ENCODE results near the gene HAUS1. TPM values are rescaled to one million over a fixed set of nuclear protein-coding genes. Genes with fewer than 3 reads are reported as not detected.
"Not testable (repeated sequence)": the region's sequence is repeated elsewhere in the genome, so short reads cannot be mapped to it uniquely, and the experiment has no call there.

The HAUS1 gene
- total RNA-seq, 4 donors from 2014 or later: 10.2 to 33.1 (median 21.8) TPM

DNA sequence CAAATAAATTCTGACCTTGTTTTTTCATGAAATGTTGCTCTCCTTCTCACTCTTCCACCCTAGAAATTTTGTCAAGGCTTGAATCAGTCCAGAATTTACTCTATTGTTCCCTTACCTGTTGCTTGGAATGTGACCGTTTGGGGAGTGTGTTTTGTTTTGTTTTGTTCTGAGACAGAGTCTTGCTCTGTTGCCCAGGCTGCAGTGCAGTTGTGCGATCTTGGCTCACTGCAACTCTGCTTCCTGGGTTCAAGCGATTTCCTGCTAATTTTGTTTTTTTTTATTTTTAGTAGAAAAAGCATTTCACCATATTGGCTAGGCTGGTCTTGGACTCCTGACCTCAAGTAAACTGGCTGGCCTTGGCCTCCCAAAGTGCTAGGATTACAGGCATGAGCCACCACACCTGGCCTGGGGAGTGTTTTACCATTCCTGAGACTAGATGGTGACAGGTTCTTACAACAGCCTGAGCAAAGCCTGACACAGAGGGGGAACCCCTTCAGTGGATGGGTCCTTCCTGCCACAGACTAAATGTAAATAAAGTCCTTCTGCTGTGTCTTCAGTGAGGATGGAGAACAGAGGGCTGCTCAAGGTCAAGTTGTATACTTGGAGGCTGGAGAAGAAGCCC, 52.0 kb downstream of the HAUS1 start:
- DNase-seq (ENCODE audit: low spot score in 2 of 2): no peak
- no peak overlapping the region for H3K4me3 ChIP-seq (ENCODE audit: low read depth, poor library complexity, severe bottlenecking)
- intact Hi-C loops (cut with DNase I; ENCODE audit: low total_unique reads): no loop called here
- 84 to 88% methylated on average over 3 of the region's 3 CpGs for WGBS, 2 donors
- no peak for TF ChIP-seq POLR2A (IDR thresholded peaks at IDR 0.05)
- TF ChIP-seq CTCF (IDR thresholded peaks at IDR 0.05): no peak

- DNase-seq (ENCODE audit: low spot score in 2 of 2): no peak
- intact Hi-C loops (cut with DNase I; ENCODE audit: low total_unique reads): no loop called here
- TF ChIP-seq POLR2A (IDR thresholded peaks at IDR 0.05) (no peak), CTCF (IDR thresholded peaks at IDR 0.05) (no peak)
Measured at GRCh38 chr18:46156843-46157242, 52.7 kb downstream of the HAUS1 start.

GRCh38 chr18:46158499-46158898, 54.3 kb downstream of the HAUS1 start:
- H3K4me3 ChIP-seq (ENCODE audit: low read depth, poor library complexity, severe bottlenecking): no peak overlapping the region
- WGBS, 2 donors: 63 to 69% methylated on average over 3 of the region's 3 CpGs
- no peak for TF ChIP-seq CTCF (IDR thresholded peaks at IDR 0.05)
- TF ChIP-seq POLR2A (IDR thresholded peaks at IDR 0.05): no peak
- peak in 1 of 2 donors; percentile 19 for DNase-seq (ENCODE audit: low spot score in 2 of 2)
- intact Hi-C loops (cut with DNase I; ENCODE audit: low total_unique reads): no loop called here

More at GRCh38 chr18:46156843-46157242, 52.7 kb downstream of the HAUS1 start:
- WGBS, 2 donors: 79 to 90% methylated on average over 3 of the region's 3 CpGs
- H3K4me3 ChIP-seq (ENCODE audit: low read depth, poor library complexity, severe bottlenecking): no peak overlapping the region

- intact Hi-C loops (cut with DNase I; ENCODE audit: low total_unique reads): no loop called here
- no peak for DNase-seq (ENCODE audit: low spot score in 2 of 2)
- WGBS, 2 donors: 85 to 88% methylated on average over 4 of the region's 4 CpGs
- TF ChIP-seq CTCF (IDR thresholded peaks at IDR 0.05) (no peak), POLR2A (IDR thresholded peaks at IDR 0.05) (no peak)
- no peak overlapping the region for H3K4me3 ChIP-seq (ENCODE audit: low read depth, poor library complexity, severe bottlenecking)
Measured at GRCh38 chr18:46160050-46160798, 56.0 kb downstream of the HAUS1 start.

- H3K4me3 ChIP-seq (ENCODE audit: low read depth, poor library complexity, severe bottlenecking); DNase-seq (ENCODE audit: low spot score in 2 of 2); intact Hi-C loops (cut with DNase I; ENCODE audit: low total_unique reads): not testable (repeated sequence)
- 96 to 97% methylated on average over 5 of the region's 5 CpGs for WGBS, 2 donors
Measured at GRCh38 chr18:46160840-46161239, 56.7 kb downstream of the HAUS1 start.

DNA sequence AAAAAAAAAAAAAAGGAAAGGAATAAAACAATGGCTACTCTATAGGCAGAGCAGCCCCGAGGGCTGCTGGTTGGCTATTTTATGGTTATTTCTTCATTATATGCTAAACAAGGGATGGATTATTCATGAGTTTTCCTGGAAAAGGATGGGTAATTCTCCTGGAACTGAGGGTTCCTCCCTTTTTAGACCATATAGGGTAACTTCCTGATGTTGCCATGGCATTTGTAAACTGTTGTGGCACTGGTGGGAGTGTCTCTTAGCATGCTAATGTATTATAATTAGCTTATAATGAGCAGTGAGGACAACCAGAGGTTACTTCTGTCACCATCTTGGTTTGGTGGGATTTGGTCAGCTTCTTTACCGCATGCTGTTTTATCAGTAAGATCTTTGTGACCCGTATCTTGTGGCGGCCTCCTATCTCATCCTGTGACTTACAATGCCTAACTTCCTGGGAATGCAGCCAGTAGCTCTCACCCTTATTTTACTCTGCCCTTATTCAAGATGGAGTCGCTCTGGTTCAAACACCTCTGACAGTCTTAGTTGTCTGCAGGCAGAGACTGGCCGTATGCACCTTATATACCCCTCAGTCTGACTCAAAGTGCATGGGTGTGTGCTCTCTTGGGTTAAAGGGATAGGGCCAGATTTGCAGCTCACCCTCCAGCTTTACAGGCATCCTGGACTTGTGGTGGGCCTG, 57.7 kb downstream of the HAUS1 start:
- no peak overlapping the region for H3K4me3 ChIP-seq (ENCODE audit: low read depth, poor library complexity, severe bottlenecking)
- 85 to 87% methylated on average over 6 of the region's 6 CpGs for WGBS, 2 donors
- DNase-seq (ENCODE audit: low spot score in 2 of 2): no peak
- intact Hi-C loops (cut with DNase I; ENCODE audit: low total_unique reads): no loop called here
- TF ChIP-seq CTCF (IDR thresholded peaks at IDR 0.05) (no peak), POLR2A (IDR thresholded peaks at IDR 0.05) (no peak)
